ENCODE results near the gene STX5.

STX5 gene

DNA sequence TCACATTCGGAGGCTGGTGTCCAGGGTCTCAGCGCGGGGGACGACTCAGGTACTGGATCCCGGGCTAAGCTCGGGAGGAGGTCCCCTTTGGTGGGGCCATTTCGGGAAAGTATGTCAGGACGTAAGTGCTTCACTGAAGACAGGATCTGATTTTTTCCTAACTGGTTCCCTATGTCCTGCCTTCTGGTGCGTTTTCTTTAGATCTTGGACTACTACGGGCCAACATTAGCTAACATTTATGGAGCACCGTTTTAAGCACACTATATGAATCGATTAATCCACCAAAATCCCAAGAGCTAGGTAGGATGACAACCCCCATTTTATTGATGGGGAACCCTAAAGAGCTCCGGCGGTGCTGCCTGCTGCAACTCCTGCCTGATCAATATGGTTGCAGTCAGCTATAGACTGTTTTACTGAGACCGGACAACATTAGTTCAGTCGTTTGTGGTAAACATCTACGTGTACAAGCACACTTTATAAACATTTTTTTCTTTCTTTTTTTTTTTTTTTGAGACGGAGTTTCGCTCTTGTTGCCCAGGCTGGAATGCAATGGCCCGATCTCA lies 24.6 kb upstream of the STX5 start:
- TF ChIP-seq, protein P1, sequence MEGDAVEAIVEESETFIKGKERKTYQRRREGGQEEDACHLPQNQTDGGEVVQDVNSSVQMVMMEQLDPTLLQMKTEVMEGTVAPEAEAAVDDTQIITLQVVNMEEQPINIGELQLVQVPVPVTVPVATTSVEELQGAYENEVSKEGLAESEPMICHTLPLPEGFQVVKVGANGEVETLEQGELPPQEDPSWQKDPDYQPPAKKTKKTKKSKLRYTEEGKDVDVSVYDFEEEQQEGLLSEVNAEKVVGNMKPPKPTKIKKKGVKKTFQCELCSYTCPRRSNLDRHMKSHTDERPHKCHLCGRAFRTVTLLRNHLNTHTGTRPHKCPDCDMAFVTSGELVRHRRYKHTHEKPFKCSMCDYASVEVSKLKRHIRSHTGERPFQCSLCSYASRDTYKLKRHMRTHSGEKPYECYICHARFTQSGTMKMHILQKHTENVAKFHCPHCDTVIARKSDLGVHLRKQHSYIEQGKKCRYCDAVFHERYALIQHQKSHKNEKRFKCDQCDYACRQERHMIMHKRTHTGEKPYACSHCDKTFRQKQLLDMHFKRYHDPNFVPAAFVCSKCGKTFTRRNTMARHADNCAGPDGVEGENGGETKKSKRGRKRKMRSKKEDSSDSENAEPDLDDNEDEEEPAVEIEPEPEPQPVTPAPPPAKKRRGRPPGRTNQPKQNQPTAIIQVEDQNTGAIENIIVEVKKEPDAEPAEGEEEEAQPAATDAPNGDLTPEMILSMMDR (IDR thresholded peaks at IDR 0.05; ENCODE audit: borderline replicate concordance, insufficient read depth, low read depth, low read length): no peak

GRCh38 chr11:62855571-62856332 lies 23.9 kb upstream of the STX5 start:
- peak overlapping the region; percentile 89 for H3K4me3 ChIP-seq (ENCODE audit: low read depth, low read length)
- TF ChIP-seq, protein P1 (IDR thresholded peaks at IDR 0.05; ENCODE audit: borderline replicate concordance, insufficient read depth, low read depth, low read length): no peak

More for the DNA sequence above, 24.6 kb upstream of the STX5 start:
- peak overlapping the region; percentile 55 for H3K4me3 ChIP-seq (ENCODE audit: low read depth, low read length)

DNA sequence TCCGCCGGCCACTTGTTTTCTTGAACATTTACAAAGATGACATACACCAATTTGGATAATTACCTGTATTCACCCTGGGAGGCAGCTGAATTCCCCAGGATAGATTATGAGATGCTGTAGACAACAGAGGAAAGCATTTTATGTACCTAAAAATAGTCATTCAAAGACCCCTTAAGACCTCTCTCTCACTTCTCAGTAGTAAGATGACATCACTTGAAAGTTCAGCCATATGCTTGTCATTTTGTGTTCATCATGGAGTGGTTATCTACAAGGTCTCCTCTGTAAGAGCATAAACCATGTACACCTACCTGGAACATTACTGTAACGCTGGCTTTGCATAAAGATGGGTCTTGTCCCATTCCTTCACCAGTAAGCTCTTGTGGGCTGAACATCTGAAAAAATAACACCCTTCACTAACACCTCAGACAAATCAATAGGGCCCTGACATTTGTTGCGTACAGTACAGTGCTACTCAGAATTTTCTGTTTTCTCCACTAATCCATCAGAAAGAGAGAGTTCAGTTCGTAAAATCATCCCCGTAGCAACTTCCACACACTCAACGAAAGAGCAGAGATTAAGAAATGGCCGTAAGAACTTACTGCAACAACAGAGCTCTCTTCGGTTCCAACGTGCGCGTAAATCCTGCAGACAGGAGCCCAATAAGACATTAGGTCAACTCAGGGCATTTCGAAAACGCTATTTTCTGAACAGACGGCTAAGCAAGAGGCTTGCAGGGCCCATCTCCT lies 23.1 kb upstream of the STX5 start:
- TF ChIP-seq, protein P1 (IDR thresholded peaks at IDR 0.05; ENCODE audit: borderline replicate concordance, insufficient read depth, low read depth, low read length): no peak
- H3K4me3 ChIP-seq (ENCODE audit: low read depth, low read length): peak overlapping the region; percentile 89

DNA sequence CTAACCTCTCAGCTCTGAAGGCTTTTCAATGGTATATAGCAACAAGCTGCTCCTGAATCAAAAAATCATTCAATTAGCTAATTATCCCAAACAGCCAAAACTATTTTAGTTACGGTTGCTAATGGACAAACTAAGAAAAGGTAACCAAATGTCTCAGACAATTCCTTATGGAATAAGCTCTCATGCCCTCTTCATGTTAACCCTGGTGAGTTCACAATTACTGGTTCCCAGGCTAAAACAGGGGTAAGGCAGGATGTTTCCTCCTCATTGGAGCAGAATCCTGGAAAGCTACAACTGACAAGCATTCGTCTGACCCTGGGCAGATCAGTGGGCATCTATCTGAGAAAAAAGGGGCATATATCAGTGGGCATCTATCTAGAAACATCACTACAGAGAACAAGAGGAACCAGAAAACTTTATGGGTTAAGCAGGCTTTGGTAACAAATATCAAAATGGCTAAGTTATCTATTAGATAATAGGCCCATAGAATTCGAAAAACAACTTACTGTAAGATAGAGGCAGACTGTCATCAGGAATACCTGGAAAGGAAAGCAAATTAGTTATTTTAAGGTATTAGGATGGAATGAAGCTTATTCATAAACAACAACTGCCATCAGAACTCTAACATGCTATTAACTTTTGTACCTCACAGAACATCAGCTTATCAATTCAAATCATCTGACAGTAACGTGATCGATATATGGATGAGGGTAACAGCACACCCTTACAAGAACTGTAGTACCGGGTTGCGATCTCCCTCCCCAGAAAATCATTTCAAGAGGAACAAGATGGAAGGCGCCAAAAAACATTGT lies 22.4 kb upstream of the STX5 start:
- peak overlapping the region; percentile 89 for H3K4me3 ChIP-seq (ENCODE audit: low read depth, low read length)
- TF ChIP-seq, protein P1 (IDR thresholded peaks at IDR 0.05; ENCODE audit: borderline replicate concordance, insufficient read depth, low read depth, low read length): no peak

- H3K4me3 ChIP-seq (ENCODE audit: low read depth, low read length): peak overlapping the region; percentile 89
- TF ChIP-seq, protein P1 (IDR thresholded peaks at IDR 0.05; ENCODE audit: borderline replicate concordance, insufficient read depth, low read depth, low read length): no peak
Observed at GRCh38 chr11:62853279-62853965, 21.6 kb upstream of the STX5 start.

- TF ChIP-seq, protein P1 (IDR thresholded peaks at IDR 0.05; ENCODE audit: borderline replicate concordance, insufficient read depth, low read depth, low read length): no peak
- H3K4me3 ChIP-seq (ENCODE audit: low read depth, low read length): peak overlapping the region; percentile 89
Observed at GRCh38 chr11:62852523-62853188, 20.8 kb upstream of the STX5 start.

Data from GM12875 (cell line).